22Rv1 (cell line): Measurements from ENCODE around the gene PACSIN1.
A peak's percentile ranks its signal among the peaks of the same experiment; 100 is the strongest.

Source experiments
- CTCF ChIP-seq: fragments of 450-650 bp; IDR thresholded peaks from 2 replicates; pipeline ENCODE4 v1.5.1; 2017; ENCODE audit warnings: mild to moderate bottlenecking
- ZFX ChIP-seq: fragments of 450-650 bp; IDR thresholded peaks from 2 replicates; pipeline ENCODE4 v1.6.1; 2017; ENCODE audit warnings: antibody characterized with exemption, borderline replicate concordance

GRCh38 chr6:34459899-34460593, 5.8 kb upstream of the PACSIN1 start:
- TF ChIP-seq CTCF (peak; percentile 86), ZFX (no peak)
